Skeletal muscle tissue (tissue), 4 donors: ENCODE data around the gene VCPKMT. TPM values are rescaled to one million over a fixed set of nuclear protein-coding genes. Genes with fewer than 3 reads are reported as not detected.

Source experiments
- H3K27ac ChIP-seq: one replicate; pipeline ENCODE4 v1.7.0; 2013; ENCODE audit warnings: mild to moderate bottlenecking, low read depth, low read length, inconsistent platforms
- H3K27me3 ChIP-seq, 3 donors: one replicate each; pipeline ENCODE4 v1.7.0; 2013; ENCODE audit warnings: low read length in 3 of 3; ENCODE audit not compliant: control insufficient read depth in 3 of 3, insufficient read depth in 3 of 3
- H3K36me3 ChIP-seq, 3 donors: one replicate each; pipeline ENCODE4 v1.7.0; 2013; ENCODE audit warnings: low read length in 3 of 3; ENCODE audit not compliant: control insufficient read depth in 3 of 3, insufficient read depth in 3 of 3
- H3K4me1 ChIP-seq, 3 donors: one replicate each; pipeline ENCODE4 v1.7.0; 2013; ENCODE audit warnings: low read length in 3 of 3, mild to moderate bottlenecking in 3 of 3; ENCODE audit not compliant: control insufficient read depth in 3 of 3, insufficient read depth in 3 of 3
- H3K4me3 ChIP-seq, 3 donors: one replicate each; pipeline ENCODE4 v1.7.0; 2013; ENCODE audit warnings: low read length in 3 of 3
- H3K9ac ChIP-seq, 3 donors: one replicate each; pipeline ENCODE4 v1.7.0; 2013; ENCODE audit warnings: low read length in 3 of 3, mild to moderate bottlenecking in 3 of 3, moderate library complexity in 2 of 3, low read depth in 1 of 3
- H3K9me3 ChIP-seq, 3 donors: one replicate each; pipeline ENCODE4 v1.7.0; 2013; ENCODE audit warnings: low read length in 3 of 3; ENCODE audit not compliant: control insufficient read depth in 3 of 3
- total RNA-seq: library from RNA; depleted of rRNA; stranded (reverse); fragments of >200 nt; gene quantifications from one replicate; pipeline ENCODE4 v1.2.3, GENCODE V29; 2014
- donor health status: Osteomylitis.

The VCPKMT gene
- total RNA-seq: 2.1 TPM

DNA sequence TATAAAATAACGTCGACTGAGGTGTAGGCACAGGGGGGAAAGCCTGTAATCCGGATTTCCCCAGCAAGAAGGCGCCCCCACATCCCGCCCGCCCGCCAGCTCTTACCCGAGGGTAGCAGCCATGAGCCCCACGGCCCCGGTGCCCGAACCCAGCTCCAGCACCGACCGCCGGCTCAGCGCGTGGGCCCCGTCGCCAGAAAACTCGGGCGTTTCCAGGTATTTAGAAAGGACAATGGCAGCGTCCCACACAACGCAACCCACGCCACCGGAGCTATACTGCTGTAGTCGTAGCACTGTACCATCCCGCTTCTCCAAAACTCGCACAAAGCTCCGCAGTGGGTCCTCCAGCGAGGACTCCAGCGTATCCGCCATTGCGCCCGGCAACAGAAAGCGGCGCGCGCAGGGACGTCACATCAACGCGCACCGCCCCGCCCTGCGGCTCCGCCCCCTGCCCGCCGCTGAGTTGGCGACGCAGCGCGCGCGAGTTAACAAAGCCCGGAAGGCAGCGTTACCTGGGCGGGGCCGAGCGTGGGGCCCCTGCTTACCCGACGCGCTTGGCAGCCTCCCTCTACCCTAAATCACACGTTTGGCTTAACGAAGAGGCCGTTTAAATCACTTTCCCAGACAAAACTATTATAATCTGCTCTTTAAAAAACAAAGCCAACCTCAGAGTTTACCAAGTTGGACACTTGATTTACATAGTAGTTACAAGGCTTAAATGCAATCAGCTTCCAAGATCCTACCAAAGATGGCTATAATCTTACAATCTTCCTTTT lies at the start of gene VCPKMT:
Gene VCPKMT, minus strand, starts transcription at position 392 of the 776 bp plus-strand sequence. Its CDS starts 20 bp downstream, at position 372.
- Histone ChIP-seq H3K4me3 (peak within 1 kb of the TSS; percentile 94 to 95 (median 95)), H3K27ac (peak within 1 kb of the TSS; percentile 86), H3K36me3 (peaks cover 7 to 35% (median 31%) of the 10 kb centered on the region in 3 donors), H3K27me3 (no peaks in the 10 kb centered on the region), H3K4me1 (peaks cover 5 to 12% (median 7%) of the 10 kb centered on the region in 3 donors), H3K9ac (peak within 1 kb of the TSS; percentile 88 to 97 (median 88)), H3K9me3 (no peaks in the 10 kb centered on the region)

DNA sequence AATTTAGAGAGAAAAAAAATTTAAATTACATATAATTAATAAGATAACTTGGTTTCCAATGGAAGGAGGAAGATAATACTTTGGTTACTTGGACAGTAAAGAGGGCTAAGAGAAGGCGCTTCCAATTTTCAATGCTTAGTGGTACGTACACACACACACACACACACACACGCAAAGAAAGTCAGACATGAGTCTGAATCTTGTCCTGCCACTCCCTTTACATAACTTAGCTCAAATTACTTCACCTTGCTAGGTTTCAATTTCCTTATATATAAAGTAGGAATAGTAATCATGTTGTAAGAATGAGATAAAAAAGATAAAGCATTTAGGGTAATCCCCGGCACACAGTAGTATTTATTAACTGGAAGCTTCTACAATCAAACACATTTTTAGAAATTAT lies 39.7 kb upstream of the VCPKMT start:
- H3K27ac ChIP-seq: no peak overlapping the region
- no peaks in the 10 kb centered on the region for H3K9me3 ChIP-seq
- peaks cover 9 to 37% (median 26%) of the 10 kb centered on the region in 3 donors for H3K36me3 ChIP-seq
- no peaks in the 10 kb centered on the region for H3K27me3 ChIP-seq
- H3K9ac ChIP-seq: no peak overlapping the region
- no peak overlapping the region for H3K4me3 ChIP-seq
- no peaks in the 10 kb centered on the region for H3K4me1 ChIP-seq

DNA sequence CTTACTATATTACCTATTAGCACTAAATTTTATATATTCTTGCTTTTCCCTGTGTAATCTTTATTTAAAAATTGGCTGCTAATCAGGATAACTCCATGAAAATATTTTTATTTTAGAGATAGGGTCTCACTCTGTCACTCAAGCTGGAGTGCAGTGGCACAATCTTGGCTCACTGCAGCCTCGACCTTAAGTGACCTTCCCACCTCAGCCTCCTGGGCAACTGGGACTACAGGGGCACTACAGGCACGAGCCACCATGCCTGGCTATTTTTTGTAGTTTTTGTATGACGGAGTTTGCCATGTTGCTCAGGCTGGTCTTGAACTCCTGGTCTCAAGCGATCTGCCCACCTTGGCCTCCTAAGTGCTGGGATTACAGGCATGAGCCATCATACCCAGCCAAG lies 32.4 kb upstream of the VCPKMT start:
- Histone ChIP-seq H3K9ac (no peak overlapping the region), H3K27ac (no peak overlapping the region), H3K9me3 (no peaks in the 10 kb centered on the region), H3K4me3 (no peak overlapping the region), H3K36me3 (peaks cover 12 to 31% (median 21%) of the 10 kb centered on the region in 3 donors), H3K27me3 (no peaks in the 10 kb centered on the region), H3K4me1 (peaks cover 0 to 2% (median 0%) of the 10 kb centered on the region in 3 donors)

DNA sequence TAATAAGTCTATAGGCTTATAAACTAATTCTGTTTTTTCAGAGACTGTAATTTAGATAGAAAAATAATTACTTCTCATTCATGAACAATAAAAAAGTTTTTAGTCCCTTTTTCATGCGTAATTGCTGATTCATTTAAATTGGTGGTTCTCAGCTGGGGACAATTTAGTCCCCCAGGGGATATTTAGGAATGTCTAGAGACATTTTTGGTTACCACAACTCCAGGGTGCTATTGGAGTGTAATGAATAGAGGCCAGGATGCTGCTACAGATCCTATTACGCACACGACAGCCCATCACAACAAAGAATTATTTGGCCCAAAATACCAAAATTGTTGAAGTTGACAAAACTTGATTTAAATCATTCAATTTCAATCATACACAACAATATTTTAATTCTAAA lies 22.8 kb upstream of the VCPKMT start:
- peaks cover 0 to 7% (median 0%) of the 10 kb centered on the region in 3 donors for H3K36me3 ChIP-seq
- H3K4me3 ChIP-seq: no peak overlapping the region
- no peak overlapping the region for H3K27ac ChIP-seq
- no peak overlapping the region for H3K9ac ChIP-seq
- H3K4me1 ChIP-seq: no peaks in the 10 kb centered on the region
- H3K27me3 ChIP-seq: no peaks in the 10 kb centered on the region
- H3K9me3 ChIP-seq: no peaks in the 10 kb centered on the region

DNA sequence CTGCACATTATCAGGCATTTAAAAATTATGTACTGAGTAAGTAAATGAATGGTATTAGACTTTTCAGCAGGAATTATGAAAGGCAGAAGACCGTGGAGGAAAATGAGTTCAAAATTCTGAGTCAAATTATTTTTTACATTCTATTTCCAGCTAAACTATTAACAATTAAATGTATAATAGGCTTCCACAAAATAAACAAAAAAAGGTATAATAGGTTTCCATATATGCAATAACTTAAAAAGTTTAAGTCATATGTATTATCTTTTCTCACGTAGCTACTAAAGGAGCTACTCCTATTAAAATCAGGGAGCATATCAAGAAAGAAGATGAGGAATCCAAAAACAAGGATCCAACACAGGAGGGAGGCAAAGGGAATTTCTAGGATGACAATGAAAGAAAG lies 11.4 kb upstream of the VCPKMT start:
- Histone ChIP-seq H3K9me3 (no peaks in the 10 kb centered on the region), H3K9ac (no peak overlapping the region), H3K27ac (no peak overlapping the region), H3K4me1 (peaks cover 2 to 7% (median 4%) of the 10 kb centered on the region in 3 donors), H3K36me3 (peaks cover 10 to 35% (median 26%) of the 10 kb centered on the region in 3 donors), H3K4me3 (no peak overlapping the region), H3K27me3 (no peaks in the 10 kb centered on the region)

DNA sequence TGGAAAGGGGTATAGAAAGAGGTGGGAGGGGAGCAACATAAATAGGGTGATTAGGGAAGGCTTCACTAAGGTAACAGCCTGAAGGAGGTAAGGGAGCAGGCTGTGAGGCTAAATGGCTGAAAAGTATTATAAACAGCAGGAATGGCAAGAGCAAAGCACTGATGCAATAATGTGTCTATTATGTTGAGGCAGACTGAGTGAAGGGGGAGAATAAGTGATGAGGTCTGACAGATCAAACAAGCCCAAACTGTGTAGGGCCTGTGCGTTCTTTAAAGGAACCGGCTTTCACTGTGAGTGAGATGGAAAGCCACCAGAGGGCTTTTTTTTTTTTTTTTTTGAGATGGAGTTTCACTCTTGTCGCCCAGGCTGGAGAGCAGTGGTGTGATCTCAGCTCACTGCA lies 6.7 kb upstream of the VCPKMT start:
- H3K4me3 ChIP-seq: no peak overlapping the region
- no peaks in the 10 kb centered on the region for H3K27me3 ChIP-seq
- peak overlapping the region; percentile 27 for H3K27ac ChIP-seq
- no peak overlapping the region for H3K9ac ChIP-seq
- no peaks in the 10 kb centered on the region for H3K9me3 ChIP-seq
- peaks cover 5 to 22% (median 12%) of the 10 kb centered on the region in 3 donors for H3K36me3 ChIP-seq
- H3K4me1 ChIP-seq: peaks cover 2 to 7% (median 4%) of the 10 kb centered on the region in 3 donors

DNA sequence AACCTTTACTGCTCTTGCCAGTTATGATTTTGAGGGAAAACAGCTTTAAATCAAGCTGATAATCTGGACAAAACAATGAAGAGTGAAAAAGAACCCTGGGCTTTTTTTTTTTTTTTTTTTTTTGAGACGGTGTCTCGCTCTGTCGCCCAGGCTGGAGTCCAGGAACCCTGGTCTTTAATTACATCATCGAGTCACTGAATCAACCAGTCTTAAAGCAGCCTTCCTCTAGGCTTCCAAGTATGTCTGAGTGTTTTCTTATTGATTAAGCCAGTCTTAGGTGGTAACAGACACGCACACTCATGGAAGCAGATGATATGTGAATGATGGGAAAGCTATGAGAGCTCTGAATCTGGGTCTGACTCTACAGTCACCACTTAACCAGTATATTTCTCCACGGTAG lies 5.9 kb upstream of the VCPKMT start:
- no peaks in the 10 kb centered on the region for H3K9me3 ChIP-seq
- no peaks in the 10 kb centered on the region for H3K27me3 ChIP-seq
- H3K36me3 ChIP-seq: peaks cover 5 to 21% (median 10%) of the 10 kb centered on the region in 3 donors
- H3K9ac ChIP-seq: no peak overlapping the region
- H3K4me1 ChIP-seq: peaks cover 2 to 7% (median 4%) of the 10 kb centered on the region in 3 donors
- no peak overlapping the region for H3K4me3 ChIP-seq
- no peak overlapping the region for H3K27ac ChIP-seq

DNA sequence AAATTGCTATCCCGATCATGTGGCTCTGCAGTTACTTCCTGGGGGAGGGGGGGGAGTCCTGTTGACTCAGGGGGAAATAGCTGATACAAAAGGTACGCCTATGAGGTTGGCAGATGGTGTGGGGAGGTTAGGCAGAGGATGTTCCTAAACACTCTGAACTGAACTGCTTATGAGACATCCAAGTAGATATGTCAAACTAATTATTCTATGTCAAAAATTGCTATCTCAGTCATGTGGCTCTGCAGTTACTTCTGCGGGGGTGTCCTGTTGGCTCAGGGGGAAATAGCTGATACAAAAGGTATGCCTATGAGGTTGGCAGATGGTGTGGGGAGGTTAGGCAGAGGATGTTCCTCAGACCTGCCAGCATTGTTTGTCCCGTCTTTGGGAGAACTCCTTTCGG lies 5.1 kb upstream of the VCPKMT start:
- peaks cover 5 to 21% (median 10%) of the 10 kb centered on the region in 3 donors for H3K36me3 ChIP-seq
- H3K4me1 ChIP-seq: peaks cover 5 to 8% (median 7%) of the 10 kb centered on the region in 3 donors
- H3K9ac ChIP-seq: no peak overlapping the region
- H3K27ac ChIP-seq: no peak overlapping the region
- no peaks in the 10 kb centered on the region for H3K9me3 ChIP-seq
- H3K27me3 ChIP-seq: no peaks in the 10 kb centered on the region
- H3K4me3 ChIP-seq: no peak overlapping the region

DNA sequence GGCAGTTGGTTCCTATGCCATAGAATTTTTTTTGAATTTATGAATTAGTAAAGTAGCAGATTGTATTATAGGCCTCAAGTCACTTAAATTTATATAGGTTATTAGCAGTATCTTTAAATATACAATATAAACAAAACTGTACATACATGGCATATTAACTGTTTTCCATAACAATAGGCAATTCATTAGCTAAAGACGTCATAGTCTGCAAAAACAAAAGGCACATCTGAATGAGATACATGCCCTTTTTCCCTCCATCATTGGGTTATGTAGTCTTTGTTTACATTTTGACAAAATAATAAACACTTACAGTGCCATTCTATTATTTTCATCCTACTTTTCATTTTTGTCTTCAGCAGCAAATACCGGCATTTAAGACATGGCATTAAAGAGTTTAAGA lies 1.1 kb upstream of the VCPKMT start:
- no peak overlapping the region for H3K4me3 ChIP-seq
- H3K36me3 ChIP-seq: peaks cover 5 to 27% (median 24%) of the 10 kb centered on the region in 3 donors
- H3K9me3 ChIP-seq: no peaks in the 10 kb centered on the region
- H3K27me3 ChIP-seq: no peaks in the 10 kb centered on the region
- peaks cover 5 to 12% (median 7%) of the 10 kb centered on the region in 3 donors for H3K4me1 ChIP-seq
- H3K9ac ChIP-seq: no peak overlapping the region
- no peak overlapping the region for H3K27ac ChIP-seq

DNA sequence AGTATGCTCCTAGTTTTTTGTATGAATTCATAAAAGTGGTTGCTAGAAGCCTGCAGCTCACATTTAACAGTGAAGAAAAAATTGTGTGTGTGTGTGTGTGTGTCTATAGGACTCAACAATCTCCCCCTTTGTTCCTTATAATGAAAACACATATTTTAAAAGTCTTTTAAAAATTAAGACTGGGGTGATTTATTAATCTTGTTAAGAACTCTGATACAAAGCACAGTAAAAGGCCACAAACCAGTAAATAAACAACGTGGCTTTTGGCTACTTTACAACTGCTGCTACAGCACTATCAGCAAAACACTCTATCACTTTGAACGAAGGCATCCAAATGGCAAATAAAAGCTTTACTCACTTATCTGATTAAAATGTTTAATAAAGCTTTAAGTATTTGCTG lies 594 bp upstream of the VCPKMT start:
- H3K36me3 ChIP-seq: peaks cover 5 to 32% (median 29%) of the 10 kb centered on the region in 3 donors
- peak overlapping the region; percentile 94 to 95 (median 95) for H3K4me3 ChIP-seq
- H3K27me3 ChIP-seq: no peaks in the 10 kb centered on the region
- peak overlapping the region; percentile 86 for H3K27ac ChIP-seq
- H3K9me3 ChIP-seq: no peaks in the 10 kb centered on the region
- H3K4me1 ChIP-seq: peaks cover 5 to 12% (median 7%) of the 10 kb centered on the region in 3 donors
- peak overlapping the region; percentile 87 to 88 (median 88) for H3K9ac ChIP-seq
